WTC11 (cell line): Measurements from ENCODE around the gene PTPN2. TPM values are rescaled to one million over a fixed set of nuclear protein-coding genes. Genes with fewer than 3 reads are reported as not detected.
A peak's percentile ranks its signal among the peaks of the same experiment; 100 is the strongest.

Source experiments
- ATF2 ChIP-seq: sonication (generic); formaldehyde crosslinking; IDR thresholded peaks from 2 replicates; pipeline ENCODE4 v1.8.1; 2022; ENCODE audit warnings: low read depth, missing genetic modification reagents, borderline replicate concordance
- CBFB ChIP-seq: sonication (generic); formaldehyde crosslinking; IDR thresholded peaks from 2 replicates; pipeline ENCODE4 v1.8.1; 2022; ENCODE audit warnings: mild to moderate bottlenecking, low read depth, missing genetic modification reagents
- CREM ChIP-seq: sonication (generic); formaldehyde crosslinking; IDR thresholded peaks from 2 replicates; pipeline ENCODE4 v1.8.1; 2022; ENCODE audit warnings: mild to moderate bottlenecking, missing genetic modification reagents, moderate library complexity
- EMX1 ChIP-seq: fragments of 250-450 bp; sonication (Bioruptor Pico); IDR thresholded peaks from 2 replicates; pipeline ENCODE4 v1.8.0; 2021; ENCODE audit warnings: mild to moderate bottlenecking
- FOXJ3 ChIP-seq: sonication (generic); formaldehyde crosslinking; IDR thresholded peaks from 2 replicates; pipeline ENCODE4 v1.9.0; 2021; ENCODE audit warnings: missing genetic modification reagents, mild to moderate bottlenecking, borderline replicate concordance
- FOXP1 ChIP-seq: sonication (generic); formaldehyde crosslinking; IDR thresholded peaks from 2 replicates; pipeline ENCODE4 v1.8.0; 2022; ENCODE audit warnings: missing genetic modification reagents, mild to moderate bottlenecking, moderate library complexity, borderline replicate concordance
- FOXP4 ChIP-seq: sonication (generic); formaldehyde crosslinking; IDR thresholded peaks from 2 replicates; pipeline ENCODE4 v1.8.0; 2022; ENCODE audit warnings: mild to moderate bottlenecking, missing genetic modification reagents
- GABPB1 ChIP-seq: sonication (generic); formaldehyde crosslinking; IDR thresholded peaks from 2 replicates; pipeline ENCODE4 v1.8.1; 2023; ENCODE audit warnings: mild to moderate bottlenecking, missing genetic modification reagents
- JAZF1 ChIP-seq: fragments of 250-450 bp; sonication (Bioruptor Pico); IDR thresholded peaks from 2 replicates; pipeline ENCODE4 v1.9.0; 2021; ENCODE audit warnings: moderate library complexity, mild to moderate bottlenecking, inconsistent platforms
- JUN ChIP-seq: sonication (generic); formaldehyde crosslinking; IDR thresholded peaks from 2 replicates; pipeline ENCODE4 v1.8.0; 2023; ENCODE audit warnings: mild to moderate bottlenecking, missing genetic modification reagents
- KAT7 ChIP-seq: sonication (generic); formaldehyde crosslinking; IDR thresholded peaks from 2 replicates; pipeline ENCODE4 v1.8.1; 2023; ENCODE audit warnings: missing genetic modification reagents, mild to moderate bottlenecking, borderline replicate concordance
- MXD4 ChIP-seq: fragments of 250-450 bp; sonication (Bioruptor Pico); IDR thresholded peaks from 2 replicates; pipeline ENCODE4 v1.8.0; 2021; ENCODE audit warnings: mild to moderate bottlenecking, moderate library complexity, borderline replicate concordance
- MYBL2 ChIP-seq: sonication (generic); formaldehyde crosslinking; IDR thresholded peaks from 2 replicates; pipeline ENCODE4 v1.8.1; 2023; ENCODE audit warnings: mild to moderate bottlenecking, moderate library complexity, missing genetic modification reagents
- NFATC4 ChIP-seq: fragments of 250-450 bp; sonication (Bioruptor Pico); IDR thresholded peaks from 2 replicates; pipeline ENCODE4 v1.9.0; 2021; ENCODE audit warnings: mild to moderate bottlenecking
- NFE2L1 ChIP-seq: sonication (generic); formaldehyde crosslinking; IDR thresholded peaks from 2 replicates; pipeline ENCODE4 v1.8.1; 2023; ENCODE audit warnings: missing genetic modification reagents
- PRDM15 ChIP-seq: sonication (generic); formaldehyde crosslinking; IDR thresholded peaks from 2 replicates; pipeline ENCODE4 v1.8.0; 2022; ENCODE audit warnings: missing genetic modification reagents
- PRRX2 ChIP-seq: fragments of 250-450 bp; sonication (Bioruptor Pico); IDR thresholded peaks from 2 replicates; pipeline ENCODE4 v1.8.0; 2021; ENCODE audit warnings: mild to moderate bottlenecking
- TEAD1 ChIP-seq: sonication (generic); formaldehyde crosslinking; IDR thresholded peaks from 2 replicates; pipeline ENCODE4 v1.8.0; 2022; ENCODE audit warnings: mild to moderate bottlenecking, missing genetic modification reagents
- ZMAT4 ChIP-seq: fragments of 250-450 bp; sonication (Bioruptor Pico); IDR thresholded peaks from 2 replicates; pipeline ENCODE4 v1.9.0; 2021; ENCODE audit warnings: mild to moderate bottlenecking
- ZNF121 ChIP-seq: sonication (generic); formaldehyde crosslinking; IDR thresholded peaks from 2 replicates; pipeline ENCODE4 v1.8.0; 2023; ENCODE audit warnings: missing genetic modification reagents
- ZNF138 ChIP-seq: sonication (generic); formaldehyde crosslinking; conservative IDR thresholded peaks from 2 replicates; pipeline ENCODE4 v1.8.1; 2022; ENCODE audit warnings: mild to moderate bottlenecking, moderate library complexity, missing genetic modification reagents
- ZNF219 ChIP-seq: sonication (generic); formaldehyde crosslinking; IDR thresholded peaks from 2 replicates; pipeline ENCODE4 v1.8.0; 2023; ENCODE audit warnings: missing genetic modification reagents, mild to moderate bottlenecking, borderline replicate concordance
- ZNF317 ChIP-seq: sonication (generic); formaldehyde crosslinking; IDR thresholded peaks from 2 replicates; pipeline ENCODE4 v1.8.1; 2023; ENCODE audit warnings: low read depth, mild to moderate bottlenecking, moderate library complexity, missing genetic modification reagents, borderline replicate concordance
- ZNF512 ChIP-seq: sonication (generic); formaldehyde crosslinking; IDR thresholded peaks from 2 replicates; pipeline ENCODE4 v1.8.1; 2022; ENCODE audit warnings: missing genetic modification reagents, borderline replicate concordance
- ZNF671 ChIP-seq: fragments of 250-450 bp; sonication (Bioruptor Pico); IDR thresholded peaks from 2 replicates; pipeline ENCODE4 v1.8.0; 2021; ENCODE audit warnings: mild to moderate bottlenecking
- total RNA-seq: library from RNA; stranded (reverse); gene quantifications from 3 replicates; pipeline ENCODE4 v1.2.3, GENCODE V29; 2021
- TF ChIP-seq, protein P1 (sequence below): sonication (generic); formaldehyde crosslinking; conservative IDR thresholded peaks from 2 replicates; pipeline ENCODE4 v1.8.1; 2022; ENCODE audit warnings: mild to moderate bottlenecking, missing genetic modification reagents
- TF ChIP-seq, protein P2 (sequence below): sonication (generic); formaldehyde crosslinking; IDR thresholded peaks from 2 replicates; pipeline ENCODE4 v1.8.0; 2023; ENCODE audit warnings: missing genetic modification reagents
- TF ChIP-seq, protein P3 (sequence below): sonication (generic); formaldehyde crosslinking; IDR thresholded peaks from 2 replicates; pipeline ENCODE4 v1.8.1; 2023; ENCODE audit warnings: mild to moderate bottlenecking, missing genetic modification reagents

PTPN2 gene
- total RNA-seq, 1 experiment from 2014 or later: 37.7 TPM

- TF ChIP-seq FOXP4: no peak
- TF ChIP-seq ZNF219 (CRISPR knock-in tag): no peak
- no peak for TF ChIP-seq JAZF1 (CRISPR knock-in tag)
- no peak for TF ChIP-seq PRRX2 (CRISPR knock-in tag)
- TF ChIP-seq, protein P1, sequence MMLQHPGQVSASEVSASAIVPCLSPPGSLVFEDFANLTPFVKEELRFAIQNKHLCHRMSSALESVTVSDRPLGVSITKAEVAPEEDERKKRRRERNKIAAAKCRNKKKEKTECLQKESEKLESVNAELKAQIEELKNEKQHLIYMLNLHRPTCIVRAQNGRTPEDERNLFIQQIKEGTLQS (CRISPR knock-in tag): no peak
- TF ChIP-seq FOXJ3 (CRISPR knock-in tag): no peak
- TF ChIP-seq TEAD1 (CRISPR knock-in tag): no peak; the same call in 1 of the 2 replicates
- no peak for TF ChIP-seq NFATC4
- no peak for TF ChIP-seq KAT7 (CRISPR knock-in tag)
- no peak for TF ChIP-seq JUN (CRISPR knock-in tag)
- no peak for TF ChIP-seq ZNF121 (CRISPR knock-in tag)
- TF ChIP-seq, protein P2, sequence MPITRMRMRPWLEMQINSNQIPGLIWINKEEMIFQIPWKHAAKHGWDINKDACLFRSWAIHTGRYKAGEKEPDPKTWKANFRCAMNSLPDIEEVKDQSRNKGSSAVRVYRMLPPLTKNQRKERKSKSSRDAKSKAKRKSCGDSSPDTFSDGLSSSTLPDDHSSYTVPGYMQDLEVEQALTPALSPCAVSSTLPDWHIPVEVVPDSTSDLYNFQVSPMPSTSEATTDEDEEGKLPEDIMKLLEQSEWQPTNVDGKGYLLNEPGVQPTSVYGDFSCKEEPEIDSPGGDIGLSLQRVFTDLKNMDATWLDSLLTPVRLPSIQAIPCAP (CRISPR knock-in tag): no peak
- TF ChIP-seq CREM: no peak
- TF ChIP-seq NFE2L1: no peak
- TF ChIP-seq MXD4 (CRISPR knock-in tag): no peak
- TF ChIP-seq PRDM15 (CRISPR knock-in tag): peak; percentile 40; the same call in 1 of the 2 replicates
- TF ChIP-seq ATF2 (CRISPR knock-in tag): no peak
- no peak for TF ChIP-seq CBFB
- no peak for TF ChIP-seq ZNF671 (CRISPR knock-in tag)
- no peak for TF ChIP-seq EMX1 (CRISPR knock-in tag)
- no peak for TF ChIP-seq MYBL2
- no peak for TF ChIP-seq ZMAT4 (CRISPR knock-in tag)
- peak; percentile 60; the same call in 1 of the 2 replicates for TF ChIP-seq ZNF317 (CRISPR knock-in tag)
- TF ChIP-seq ZNF138 (CRISPR knock-in tag): no peak
- no peak for TF ChIP-seq ZNF512 (CRISPR knock-in tag)
- TF ChIP-seq GABPB1 (CRISPR knock-in tag): no peak
- TF ChIP-seq, protein P3, sequence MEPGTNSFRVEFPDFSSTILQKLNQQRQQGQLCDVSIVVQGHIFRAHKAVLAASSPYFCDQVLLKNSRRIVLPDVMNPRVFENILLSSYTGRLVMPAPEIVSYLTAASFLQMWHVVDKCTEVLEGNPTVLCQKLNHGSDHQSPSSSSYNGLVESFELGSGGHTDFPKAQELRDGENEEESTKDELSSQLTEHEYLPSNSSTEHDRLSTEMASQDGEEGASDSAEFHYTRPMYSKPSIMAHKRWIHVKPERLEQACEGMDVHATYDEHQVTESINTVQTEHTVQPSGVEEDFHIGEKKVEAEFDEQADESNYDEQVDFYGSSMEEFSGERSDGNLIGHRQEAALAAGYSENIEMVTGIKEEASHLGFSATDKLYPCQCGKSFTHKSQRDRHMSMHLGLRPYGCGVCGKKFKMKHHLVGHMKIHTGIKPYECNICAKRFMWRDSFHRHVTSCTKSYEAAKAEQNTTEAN: peak; percentile 19; the same call in 1 of the 2 replicates
- no peak for TF ChIP-seq FOXP1 (CRISPR knock-in tag)
These were observed 107.1 kb downstream of the PTPN2 start (continued) for GRCh38 chr18:12776821-12777471.
